Smooth muscle cell of bladder (primary cell): ENCODE data around the gene ZNF334. TPM values are rescaled to one million over a fixed set of nuclear protein-coding genes. Genes with fewer than 3 reads are reported as not detected.

Experiments used
- total RNA-seq: library from RNA; depleted of rRNA; stranded (reverse); fragments of >200 nt; gene quantifications from 2 replicates; pipeline ENCODE4 v1.2.3, GENCODE V29; 2014

Gene ZNF334
- total RNA-seq, result 1.8 and 2.0 TPM in 2 replicates

GRCh38 chr20:46512943-46513844 lies at the start of gene ZNF334:
ZNF334 (minus strand) TSS chr20:46513559; CDS start chr20:46512102, 1,457 bp downstream.

GRCh38 chr20:46550461-46550860 lies 37.1 kb upstream of the ZNF334 start, which contains the start of gene OCSTAMP:
OCSTAMP (minus strand) TSS chr20:46550654; CDS start chr20:46550560, 94 bp downstream.

Other genes with a start within 250 kb of the ZNF334 start
- gene CDH22, start 205.1 kb downstream of the ZNF334 start, total RNA-seq, result not detected in 2 replicates
- 27.3 and 36.8 TPM in 2 replicates for gene ELMO2, start 106.9 kb downstream of the ZNF334 start, total RNA-seq
- not detected in 2 replicates for gene OCSTAMP, start 37.1 kb upstream of the ZNF334 start, total RNA-seq
- 2.7 and 4.9 TPM in 2 replicates for gene SLC13A3, start 137.9 kb upstream of the ZNF334 start, total RNA-seq
- gene TP53RK, start 175.9 kb upstream of the ZNF334 start, total RNA-seq, result 24.6 and 27.3 TPM in 2 replicates
- gene SLC2A10, start 196.1 kb upstream of the ZNF334 start, total RNA-seq, result 62.2 and 112 TPM in 2 replicates